Activated naive CD8-positive, alpha-beta T cell treated with anti-CD3 and anti-CD28 coated beads for 36 hours (primary cell): Measurements from ENCODE around the gene PDPN. TPM values are rescaled to one million over a fixed set of nuclear protein-coding genes. Genes with fewer than 3 reads are reported as not detected.
"Not testable (repeated sequence)": the region's sequence is repeated elsewhere in the genome, so short reads cannot be mapped to it uniquely, and the experiment has no call there.

Experiments
- DNase-seq: peaks from one replicate; pipeline ENCODE4 v3.0.0; 2021
- H3K27ac Mint-ChIP-seq: one replicate; pipeline ENCODE4 v1.8.0; 2022; ENCODE audit warnings: mild to moderate bottlenecking, moderate library complexity, mixed read lengths
- H3K27me3 Mint-ChIP-seq: one replicate; pipeline ENCODE4 v1.8.0; 2022; ENCODE audit warnings: mild to moderate bottlenecking, mixed read lengths
- H3K36me3 Mint-ChIP-seq: one replicate; pipeline ENCODE4 v1.8.0; 2021; ENCODE audit warnings: mild to moderate bottlenecking, mixed read lengths
- H3K4me1 Mint-ChIP-seq: one replicate; pipeline ENCODE4 v1.8.0; 2021; ENCODE audit warnings: mixed read lengths
- H3K4me3 Mint-ChIP-seq: one replicate; pipeline ENCODE4 v1.8.0; 2022; ENCODE audit warnings: mild to moderate bottlenecking, moderate library complexity, mixed read lengths
- H3K9me3 Mint-ChIP-seq: one replicate; pipeline ENCODE4 v1.8.0; 2022; ENCODE audit warnings: mixed read lengths
- total RNA-seq, 2 experiments: library from RNA; stranded (reverse); gene quantifications; one replicate each; pipeline ENCODE4 v1.2.3, GENCODE V29; 2021

Gene PDPN
- total RNA-seq, 2 experiments from 2014 or later, result not detected

DNA sequence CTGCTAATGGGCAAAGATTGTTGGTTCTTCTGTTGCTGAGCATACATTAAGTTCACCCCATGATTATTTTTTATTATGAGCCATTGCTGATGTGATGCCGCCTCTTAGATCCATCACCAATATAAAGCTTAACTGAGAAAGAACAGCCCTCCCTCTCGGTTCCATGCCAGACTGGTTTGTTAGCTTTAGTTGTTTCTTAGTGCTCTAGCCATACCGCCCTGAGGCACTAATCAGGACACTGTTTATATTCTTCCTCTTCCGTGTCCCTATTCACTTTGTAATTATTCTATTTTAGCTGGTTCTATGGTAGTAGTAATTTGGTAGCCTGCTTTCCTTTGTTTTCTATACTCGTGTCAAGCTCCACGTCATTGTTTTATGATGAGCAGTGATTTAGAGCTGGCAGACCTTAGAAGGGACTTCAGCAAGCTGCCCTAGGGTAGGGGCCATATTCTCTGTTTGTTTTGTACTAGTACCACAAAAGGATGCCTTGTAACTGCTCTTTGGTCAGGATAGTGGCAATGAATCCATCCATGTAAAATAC, 27.3 kb upstream of the PDPN start:
- DNase-seq, result no peak
- Mint-ChIP-seq H3K4me1 (no peaks in the 10 kb centered on the region), H3K36me3 (no peaks in the 10 kb centered on the region), H3K27ac (no peak overlapping the region), H3K4me3 (no peak overlapping the region), H3K27me3 (no peaks in the 10 kb centered on the region), H3K9me3 (no peaks in the 10 kb centered on the region)

DNA sequence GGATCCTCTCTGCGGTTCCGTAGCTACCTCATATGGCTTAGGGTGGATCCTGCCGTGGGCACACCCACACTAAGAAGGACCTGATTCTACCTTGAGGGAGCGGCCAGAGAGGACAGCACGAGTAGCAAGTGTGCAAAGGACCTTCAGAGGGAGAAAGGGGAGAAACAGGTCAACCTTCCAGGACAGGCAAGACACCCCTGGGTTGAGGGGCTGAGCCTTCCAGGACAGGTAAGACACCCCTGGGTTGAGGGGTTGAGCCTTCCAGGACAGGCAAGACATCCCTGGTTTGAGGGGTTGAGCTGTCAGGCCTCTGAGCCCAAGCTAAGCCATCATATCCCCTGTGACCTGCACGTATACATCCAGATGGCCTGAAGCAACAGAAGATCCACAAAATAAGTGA, 23.1 kb upstream of the PDPN start:
- H3K9me3 Mint-ChIP-seq, result no peaks in the 10 kb centered on the region
- H3K27me3 Mint-ChIP-seq, result peaks cover 6% of the 10 kb centered on the region
- no peaks in the 10 kb centered on the region for H3K4me1 Mint-ChIP-seq
- DNase-seq, result no peak
- no peaks in the 10 kb centered on the region for H3K36me3 Mint-ChIP-seq
- no peak overlapping the region for H3K4me3 Mint-ChIP-seq
- no peak overlapping the region for H3K27ac Mint-ChIP-seq

GRCh38 chr1:13562981-13563380, 20.7 kb upstream of the PDPN start:
- H3K27ac Mint-ChIP-seq, H3K27me3 Mint-ChIP-seq, H3K9me3 Mint-ChIP-seq, H3K4me3 Mint-ChIP-seq, DNase-seq, H3K36me3 Mint-ChIP-seq, H3K4me1 Mint-ChIP-seq: not testable (repeated sequence)

DNA sequence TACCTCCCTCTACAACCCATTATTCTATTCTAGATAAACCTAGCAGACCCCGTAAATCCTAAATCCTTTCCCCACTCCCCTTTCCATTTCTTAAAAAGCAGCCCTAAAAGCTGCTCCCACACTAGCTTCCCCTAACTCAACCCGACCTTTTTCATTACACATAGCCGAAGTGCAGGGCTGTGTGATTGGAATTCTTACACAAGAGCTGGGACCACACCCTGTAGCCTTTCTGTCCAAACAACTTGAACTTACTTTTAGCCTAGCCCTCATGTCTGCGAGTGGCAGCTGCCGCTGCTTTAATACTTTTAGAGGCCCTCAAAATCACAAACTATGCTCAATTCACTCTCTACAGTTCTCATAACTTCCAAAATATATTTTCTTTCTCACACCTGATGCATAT, 19.6 kb upstream of the PDPN start:
- Mint-ChIP-seq H3K27me3 (peaks cover 6% of the 10 kb centered on the region), H3K27ac (no peak overlapping the region), H3K4me1 (no peaks in the 10 kb centered on the region), H3K4me3 (no peak overlapping the region), H3K36me3 (no peaks in the 10 kb centered on the region), H3K9me3 (no peaks in the 10 kb centered on the region)
- DNase-seq, result no peak

DNA sequence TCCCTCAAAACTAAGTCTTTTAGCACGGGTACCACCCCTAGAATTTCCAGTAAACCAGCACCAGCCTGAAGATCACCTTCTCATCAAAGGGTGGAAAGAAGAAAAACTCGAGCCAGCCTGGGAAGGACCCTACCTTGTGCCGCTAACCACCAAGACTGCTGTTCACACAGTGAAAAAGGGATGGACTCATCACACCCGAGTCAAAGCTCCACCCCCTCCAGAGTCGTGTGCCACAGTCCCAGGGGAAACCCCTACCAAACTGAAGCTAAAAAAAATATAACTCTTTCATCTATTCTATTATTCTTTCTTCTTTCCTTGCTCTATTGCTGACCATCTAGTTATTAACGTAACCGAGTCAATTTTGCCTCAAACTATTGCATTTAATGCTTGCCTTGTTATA, 13.2 kb upstream of the PDPN start:
- H3K36me3 Mint-ChIP-seq, H3K27ac Mint-ChIP-seq, DNase-seq: not testable (repeated sequence)

GRCh38 chr1:13570924-13571323, 12.7 kb upstream of the PDPN start:
- Mint-ChIP-seq H3K36me3 (no peaks in the 10 kb centered on the region), H3K4me3 (no peak overlapping the region), H3K27ac (no peak overlapping the region), H3K4me1 (no peaks in the 10 kb centered on the region), H3K27me3 (peaks cover 27% of the 10 kb centered on the region), H3K9me3 (no peaks in the 10 kb centered on the region)
- DNase-seq, result no peak

More for the DNA sequence above, 13.2 kb upstream of the PDPN start:
- H3K4me3 Mint-ChIP-seq, H3K4me1 Mint-ChIP-seq, H3K9me3 Mint-ChIP-seq: not testable (repeated sequence)
- H3K27me3 Mint-ChIP-seq, result peaks cover 22% of the 10 kb centered on the region

- H3K4me3 Mint-ChIP-seq, result no peak overlapping the region
- H3K4me1 Mint-ChIP-seq, result no peaks in the 10 kb centered on the region
- H3K36me3 Mint-ChIP-seq, result no peaks in the 10 kb centered on the region
- peaks cover 46% of the 10 kb centered on the region for H3K27me3 Mint-ChIP-seq
- DNase-seq, result no peak
- no peak overlapping the region for H3K27ac Mint-ChIP-seq
- H3K9me3 Mint-ChIP-seq, result no peaks in the 10 kb centered on the region
Observed at GRCh38 chr1:13573586-13573985, 10.0 kb upstream of the PDPN start.

DNA sequence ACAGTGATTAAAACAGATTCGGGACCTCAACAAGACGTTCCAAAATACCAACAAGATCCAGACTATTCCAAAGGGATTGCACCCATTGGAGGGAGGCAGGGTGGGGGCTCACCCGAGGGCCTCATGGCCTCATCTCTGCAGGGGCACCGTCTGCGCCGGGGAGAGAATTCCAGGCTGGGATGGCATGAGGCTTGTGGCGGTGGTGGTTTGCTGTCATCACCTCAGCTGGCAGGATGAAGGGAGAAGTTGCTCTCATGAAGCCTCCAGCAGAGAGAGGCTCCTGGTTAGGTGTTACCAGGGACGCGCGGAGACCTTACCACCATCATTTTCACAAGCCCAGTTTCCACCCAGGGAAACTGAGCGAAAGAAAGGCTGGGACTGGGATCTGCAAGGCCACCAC, 6.7 kb upstream of the PDPN start:
- Mint-ChIP-seq H3K27me3 (peaks cover 43% of the 10 kb centered on the region), H3K27ac (no peak overlapping the region), H3K36me3 (no peaks in the 10 kb centered on the region), H3K4me3 (no peak overlapping the region), H3K4me1 (no peaks in the 10 kb centered on the region), H3K9me3 (no peaks in the 10 kb centered on the region)
- DNase-seq, result no peak

- DNase-seq, result no peak
- H3K4me1 Mint-ChIP-seq, result no peaks in the 10 kb centered on the region
- no peaks in the 10 kb centered on the region for H3K9me3 Mint-ChIP-seq
- H3K27ac Mint-ChIP-seq, result no peak overlapping the region
- no peaks in the 10 kb centered on the region for H3K36me3 Mint-ChIP-seq
- H3K4me3 Mint-ChIP-seq, result no peak overlapping the region
- peaks cover 52% of the 10 kb centered on the region for H3K27me3 Mint-ChIP-seq
Observed at GRCh38 chr1:13577846-13578245, 5.8 kb upstream of the PDPN start.

DNA sequence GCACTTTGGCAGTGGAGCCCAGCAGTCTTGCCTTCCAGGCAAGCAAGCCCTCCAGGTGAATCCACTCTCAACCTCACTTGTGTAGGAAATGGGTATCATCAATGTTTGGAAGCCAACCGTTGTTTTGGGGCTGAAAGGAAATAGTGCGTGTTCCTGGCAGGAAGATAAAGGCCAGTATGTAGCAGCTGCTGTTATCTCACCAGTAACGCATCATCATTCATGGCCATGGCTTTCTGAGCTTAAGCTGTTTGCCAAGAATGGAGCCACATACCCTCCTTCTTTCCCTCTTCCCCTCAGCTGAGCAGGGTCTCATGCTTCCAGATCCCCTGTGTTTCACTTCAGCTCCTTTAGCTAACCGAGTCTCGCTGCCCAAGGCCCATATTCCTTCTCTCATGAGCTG, 2.2 kb upstream of the PDPN start:
- no peaks in the 10 kb centered on the region for H3K4me1 Mint-ChIP-seq
- no peaks in the 10 kb centered on the region for H3K36me3 Mint-ChIP-seq
- no peaks in the 10 kb centered on the region for H3K9me3 Mint-ChIP-seq
- no peak overlapping the region for H3K27ac Mint-ChIP-seq
- DNase-seq, result no peak
- H3K4me3 Mint-ChIP-seq, result no peak overlapping the region
- H3K27me3 Mint-ChIP-seq, result peaks cover 70% of the 10 kb centered on the region

GRCh38 chr1:13582713-13583443, 754 bp upstream of the PDPN start:
- Mint-ChIP-seq H3K4me3 (no peak overlapping the region), H3K9me3 (no peaks in the 10 kb centered on the region), H3K27ac (no peak overlapping the region), H3K27me3 (peaks cover 67% of the 10 kb centered on the region), H3K4me1 (no peaks in the 10 kb centered on the region), H3K36me3 (no peaks in the 10 kb centered on the region)
- DNase-seq, result no peak

GRCh38 chr1:13583966-13584791, 547 bp downstream of the PDPN start:
- no peaks in the 10 kb centered on the region for H3K9me3 Mint-ChIP-seq
- H3K27me3 Mint-ChIP-seq, result peaks cover 72% of the 10 kb centered on the region
- no peaks in the 10 kb centered on the region for H3K36me3 Mint-ChIP-seq
- H3K27ac Mint-ChIP-seq, result no peak overlapping the region
- no peaks in the 10 kb centered on the region for H3K4me1 Mint-ChIP-seq
- no peak for DNase-seq
- H3K4me3 Mint-ChIP-seq, result no peak overlapping the region

DNA sequence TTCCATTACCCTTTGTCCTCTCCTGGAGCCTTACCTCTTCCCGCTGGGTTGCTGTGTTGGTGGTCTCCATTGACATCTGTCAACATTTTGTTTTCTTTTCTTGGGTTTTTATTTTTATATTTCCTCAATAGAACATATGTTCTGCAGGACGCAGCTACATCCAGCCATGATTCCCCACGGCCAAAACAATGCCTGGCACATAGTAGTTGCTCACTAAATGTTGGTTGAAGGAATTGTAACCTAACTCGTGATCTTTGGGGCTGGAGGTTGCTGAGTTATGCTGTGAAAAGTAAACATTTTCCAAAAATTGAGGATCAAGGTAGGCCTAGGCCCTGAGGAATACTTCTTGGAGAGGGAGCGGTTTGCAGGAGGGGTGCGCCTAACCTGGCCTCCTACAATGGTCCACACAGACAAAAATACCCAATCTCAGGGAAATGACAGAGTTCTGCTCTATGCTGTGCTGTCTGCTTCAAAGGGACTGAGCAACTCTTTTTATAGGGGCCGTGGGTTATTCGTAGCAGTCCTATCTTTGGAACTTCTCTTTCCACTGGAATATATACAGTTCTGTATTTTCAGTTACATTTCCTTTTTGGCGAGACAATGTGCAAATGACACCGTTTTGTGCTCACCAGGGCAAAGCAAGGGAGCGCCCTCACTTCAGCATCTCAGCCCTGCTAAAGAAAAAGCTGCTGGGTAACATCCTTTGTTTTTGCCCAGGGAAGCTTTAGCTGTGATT, 1.4 kb downstream of the PDPN start:
- no peaks in the 10 kb centered on the region for H3K4me1 Mint-ChIP-seq
- DNase-seq, result no peak
- H3K4me3 Mint-ChIP-seq, result no peak overlapping the region
- no peaks in the 10 kb centered on the region for H3K36me3 Mint-ChIP-seq
- H3K9me3 Mint-ChIP-seq, result no peaks in the 10 kb centered on the region
- peaks cover 68% of the 10 kb centered on the region for H3K27me3 Mint-ChIP-seq
- no peak overlapping the region for H3K27ac Mint-ChIP-seq

DNA sequence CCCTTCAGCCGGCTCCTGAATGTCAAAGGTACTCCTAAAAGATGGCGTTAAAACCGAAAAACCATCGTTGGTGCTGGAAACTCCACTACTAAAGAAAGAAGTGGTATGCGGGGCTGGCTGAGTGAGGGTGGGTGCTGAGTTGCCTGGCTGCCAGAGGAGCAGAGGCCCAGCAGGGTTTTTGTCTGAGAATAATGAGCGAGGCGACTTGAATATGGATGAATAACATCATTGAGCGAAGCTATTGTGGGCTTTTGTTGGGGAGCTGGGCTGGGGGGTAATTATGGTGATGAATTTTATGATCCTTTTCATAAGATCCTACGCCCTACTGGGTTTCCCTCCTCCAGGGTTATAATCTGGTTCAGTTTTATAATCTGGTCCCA, 2.0 kb downstream of the PDPN start:
- no peak for DNase-seq
- Mint-ChIP-seq H3K4me1 (no peaks in the 10 kb centered on the region), H3K36me3 (no peaks in the 10 kb centered on the region), H3K27ac (no peak overlapping the region), H3K9me3 (no peaks in the 10 kb centered on the region), H3K4me3 (no peak overlapping the region), H3K27me3 (peaks cover 66% of the 10 kb centered on the region)

- peaks cover 68% of the 10 kb centered on the region for H3K27me3 Mint-ChIP-seq
- no peaks in the 10 kb centered on the region for H3K36me3 Mint-ChIP-seq
- H3K4me1 Mint-ChIP-seq, result no peaks in the 10 kb centered on the region
- H3K9me3 Mint-ChIP-seq, result no peaks in the 10 kb centered on the region
- H3K4me3 Mint-ChIP-seq, result no peak overlapping the region
- H3K27ac Mint-ChIP-seq, result no peak overlapping the region
- DNase-seq, result no peak
Observed at GRCh38 chr1:13586001-13586400, 2.4 kb downstream of the PDPN start.
